Ectodermal cell (in vitro differentiated cells): ENCODE measurements around the gene ERCC1.

Experiments
- H3K27ac ChIP-seq: 2 replicates; pipeline ENCODE4 v1.7.0; 2013; ENCODE audit warnings: mild to moderate bottlenecking, low read depth, low read length; ENCODE audit not compliant: insufficient read depth, poor library complexity, severe bottlenecking
- H3K27me3 ChIP-seq: 2 replicates; pipeline ENCODE4 v1.7.0; 2013; ENCODE audit warnings: mild to moderate bottlenecking, low read length; ENCODE audit not compliant: insufficient read depth, control insufficient read depth, poor library complexity, severe bottlenecking
- H3K36me3 ChIP-seq: one replicate; pipeline ENCODE4 v1.7.0; 2013; ENCODE audit warnings: low read length; ENCODE audit not compliant: control insufficient read depth, insufficient read depth
- H3K4me1 ChIP-seq: one replicate; pipeline ENCODE4 v1.7.0; 2013; ENCODE audit warnings: low read length; ENCODE audit not compliant: control insufficient read depth, insufficient read depth
- H3K4me3 ChIP-seq: 2 replicates; pipeline ENCODE4 v1.7.0; 2013; ENCODE audit warnings: low read depth, low read length, control low read depth; ENCODE audit not compliant: insufficient read depth
- H3K9me3 ChIP-seq: 2 replicates; pipeline ENCODE4 v1.7.0; 2013; ENCODE audit warnings: mild to moderate bottlenecking, low read length, moderate library complexity; ENCODE audit not compliant: control insufficient read depth
- WGBS, 2 experiments: methylation state at CpG; one replicate each; pipeline ENCODE4 v1.1.7; 2013; ENCODE audit warnings: missing lambda C conversion rate in 2 of 2; 5-methylcytosine and 5-hydroxymethylcytosine counted together

ERCC1 gene

DNA sequence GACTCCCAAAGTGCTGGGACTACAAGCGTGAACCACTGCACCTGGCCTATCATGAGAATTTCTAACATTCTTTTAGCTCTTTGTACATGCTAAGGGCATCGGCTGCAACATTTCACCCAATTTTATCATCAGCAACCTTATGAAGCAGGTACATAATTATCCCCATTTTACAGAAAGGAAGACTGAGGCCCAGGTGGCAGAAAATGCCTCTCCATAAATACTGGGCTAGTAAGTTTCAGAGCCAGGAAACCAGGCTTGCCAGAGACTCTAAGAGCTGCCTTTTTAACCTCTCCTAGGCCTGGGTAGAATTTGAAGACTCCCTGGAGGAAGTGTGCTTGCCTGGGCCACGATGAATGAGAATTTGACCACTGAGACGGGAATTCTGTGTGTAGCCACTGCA lies 55.6 kb downstream of the ERCC1 start:
- 95 to 96% methylated on average over 4 of the region's 4 CpGs for WGBS, 2 experiments

GRCh38 chr19:45364696-45365095 lies 59.0 kb downstream of the ERCC1 start:
- Histone ChIP-seq H3K4me3 (no peak overlapping the region), H3K4me1 (peaks cover 7% of the 10 kb centered on the region), H3K27ac (no peak overlapping the region), H3K27me3 (no peaks in the 10 kb centered on the region), H3K9me3 (no peaks in the 10 kb centered on the region), H3K36me3 (peaks cover 25% of the 10 kb centered on the region)
- 87 to 88% methylated on average over 12 of the region's 12 CpGs for WGBS, 2 experiments

More for the DNA sequence above, 55.6 kb downstream of the ERCC1 start:
- Histone ChIP-seq H3K27me3 (no peaks in the 10 kb centered on the region), H3K9me3 (no peaks in the 10 kb centered on the region), H3K4me3 (no peak overlapping the region), H3K27ac (no peak overlapping the region), H3K4me1 (peaks cover 7% of the 10 kb centered on the region), H3K36me3 (peaks cover 17% of the 10 kb centered on the region)

- H3K27me3 ChIP-seq, result no peaks in the 10 kb centered on the region
- no peaks in the 10 kb centered on the region for H3K9me3 ChIP-seq
- H3K4me1 ChIP-seq, result peaks cover 3% of the 10 kb centered on the region
- 92 to 94% methylated on average over 44 of the region's 44 CpGs for WGBS, 2 experiments
- peaks cover 31% of the 10 kb centered on the region for H3K36me3 ChIP-seq
- H3K4me3 ChIP-seq, result no peak overlapping the region
- H3K27ac ChIP-seq, result no peak overlapping the region
Measured at GRCh38 chr19:45363861-45364459, 59.8 kb downstream of the ERCC1 start.

GRCh38 chr19:45362291-45362690 lies 61.4 kb downstream of the ERCC1 start:
- Histone ChIP-seq H3K27me3 (no peaks in the 10 kb centered on the region), H3K9me3 (no peaks in the 10 kb centered on the region), H3K27ac (no peak overlapping the region), H3K4me3 (no peak overlapping the region), H3K4me1 (no peaks in the 10 kb centered on the region), H3K36me3 (peaks cover 41% of the 10 kb centered on the region)
- WGBS, 2 experiments, result 90 to 91% methylated on average over 16 of the region's 16 CpGs

DNA sequence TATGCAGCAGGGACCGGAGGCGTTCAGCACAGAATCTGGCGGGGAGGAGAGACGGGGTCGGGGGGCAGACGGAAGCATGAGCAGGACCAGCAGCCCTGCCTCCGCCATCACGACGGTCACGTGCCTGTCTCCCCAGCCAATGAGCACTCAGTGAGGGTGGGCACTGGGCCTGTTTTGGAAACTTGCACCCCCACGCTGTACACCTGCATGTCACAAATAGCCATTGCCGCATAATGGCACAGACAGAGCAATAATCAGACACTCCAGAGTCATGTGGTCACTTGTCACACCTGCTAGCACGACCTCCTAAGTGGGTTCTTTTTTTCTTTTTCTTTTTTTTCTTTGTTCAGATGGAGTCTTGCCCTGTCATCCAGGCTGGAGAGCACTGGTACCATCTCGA lies 62.1 kb downstream of the ERCC1 start:
- Histone ChIP-seq H3K27me3 (no peaks in the 10 kb centered on the region), H3K4me3 (no peak overlapping the region), H3K9me3 (no peaks in the 10 kb centered on the region), H3K36me3 (peaks cover 48% of the 10 kb centered on the region), H3K4me1 (no peaks in the 10 kb centered on the region), H3K27ac (no peak overlapping the region)
- 92 to 94% methylated on average over 14 of the region's 14 CpGs for WGBS, 2 experiments

DNA sequence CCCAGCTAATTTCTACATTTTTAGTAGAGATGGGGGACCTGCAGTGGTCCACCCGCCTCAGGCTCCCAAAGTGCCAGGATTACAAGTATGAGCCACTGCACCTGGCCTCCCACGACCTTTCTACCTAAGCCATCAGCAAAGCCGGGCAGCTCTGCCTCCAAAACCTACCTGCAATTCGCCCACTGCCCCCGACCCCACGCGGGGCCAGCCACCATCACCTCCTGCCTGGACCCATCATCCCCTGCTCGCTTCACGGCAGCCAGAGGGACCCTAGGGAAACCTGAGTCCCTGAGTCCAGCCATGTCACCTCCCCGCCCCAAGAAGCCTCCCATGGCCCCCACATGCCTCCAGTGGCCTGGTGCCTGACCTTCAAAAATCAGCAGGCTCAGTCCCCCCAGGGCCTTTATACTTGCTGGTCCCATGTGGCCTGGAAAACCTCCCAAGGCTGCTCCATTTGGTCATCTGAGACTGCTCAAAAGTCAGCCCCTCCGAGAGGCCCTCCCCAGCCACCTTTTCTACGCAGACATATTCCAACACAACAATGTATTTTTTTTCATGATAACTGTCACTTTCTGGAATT lies 65.4 kb downstream of the ERCC1 start:
- no peak overlapping the region for H3K27ac ChIP-seq
- H3K36me3 ChIP-seq, result peaks cover 59% of the 10 kb centered on the region
- 93 to 95% methylated on average over 12 of the region's 12 CpGs for WGBS, 2 experiments
- no peaks in the 10 kb centered on the region for H3K4me1 ChIP-seq
- no peaks in the 10 kb centered on the region for H3K9me3 ChIP-seq
- no peak overlapping the region for H3K4me3 ChIP-seq
- no peaks in the 10 kb centered on the region for H3K27me3 ChIP-seq

GRCh38 chr19:45357445-45357783 lies 66.3 kb downstream of the ERCC1 start:
- Histone ChIP-seq H3K4me3 (no peak overlapping the region), H3K27me3 (no peaks in the 10 kb centered on the region), H3K4me1 (no peaks in the 10 kb centered on the region), H3K27ac (no peak overlapping the region), H3K36me3 (peaks cover 65% of the 10 kb centered on the region), H3K9me3 (no peaks in the 10 kb centered on the region)
- WGBS, 2 experiments, result 97 to 98% methylated on average over 11 of the region's 11 CpGs
